HG03520 (cell line): ENCODE results near the gene GDF10.

Experiments used
- ATAC-seq: cut with Tn5 transposase; IDR thresholded peaks from one replicate; pipeline ENCODE4 v1.9.1; 2021; ENCODE audit warnings: mild to moderate bottlenecking, moderate library complexity; ENCODE audit not compliant: unreplicated experiment

Gene GDF10

GRCh38 chr10:47268696-47269095, 31.3 kb upstream of the GDF10 start:
- no peak for ATAC-seq

- ATAC-seq = no peak
Measured at GRCh38 chr10:47269294-47269693, 30.7 kb upstream of the GDF10 start.

GRCh38 chr10:47276071-47276470, 23.9 kb upstream of the GDF10 start:
- ATAC-seq = no peak

DNA sequence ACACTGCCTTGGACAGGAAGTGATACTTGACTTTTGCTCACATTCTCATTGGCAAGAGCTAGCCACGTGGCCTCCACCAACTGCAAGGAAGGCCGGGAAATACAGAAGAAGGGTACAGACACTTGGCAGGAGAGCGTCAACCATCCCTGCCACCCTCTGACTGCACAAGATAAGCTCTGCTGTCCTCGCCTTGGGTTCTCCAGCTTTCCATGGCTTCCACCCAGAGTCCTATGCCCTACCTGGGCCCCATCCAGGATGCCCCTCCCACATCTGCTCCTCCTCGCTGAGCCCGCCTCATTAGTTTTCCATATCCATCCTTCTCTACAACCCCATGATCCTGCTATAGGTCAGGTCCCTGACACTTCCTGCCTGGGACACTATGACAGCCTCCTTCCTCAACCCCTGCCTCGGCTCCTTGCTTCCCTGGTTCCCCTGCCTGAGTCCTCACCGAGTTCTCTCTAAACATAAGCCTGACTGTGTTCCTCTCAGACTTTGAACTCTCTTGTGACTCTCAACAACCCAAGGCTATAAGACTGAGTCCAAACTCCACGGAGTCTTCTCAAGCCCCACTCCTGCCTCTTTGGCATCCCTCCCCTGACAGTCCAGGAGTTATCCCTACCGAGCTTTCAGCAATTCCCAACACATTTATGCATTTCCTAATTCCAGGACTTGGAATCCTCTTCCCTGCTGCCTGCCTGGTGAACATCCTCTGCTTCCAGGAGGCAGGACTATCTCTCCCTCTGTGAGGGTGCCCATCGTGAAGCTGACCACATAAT, 23.2 kb upstream of the GDF10 start:
- ATAC-seq = no peak

DNA sequence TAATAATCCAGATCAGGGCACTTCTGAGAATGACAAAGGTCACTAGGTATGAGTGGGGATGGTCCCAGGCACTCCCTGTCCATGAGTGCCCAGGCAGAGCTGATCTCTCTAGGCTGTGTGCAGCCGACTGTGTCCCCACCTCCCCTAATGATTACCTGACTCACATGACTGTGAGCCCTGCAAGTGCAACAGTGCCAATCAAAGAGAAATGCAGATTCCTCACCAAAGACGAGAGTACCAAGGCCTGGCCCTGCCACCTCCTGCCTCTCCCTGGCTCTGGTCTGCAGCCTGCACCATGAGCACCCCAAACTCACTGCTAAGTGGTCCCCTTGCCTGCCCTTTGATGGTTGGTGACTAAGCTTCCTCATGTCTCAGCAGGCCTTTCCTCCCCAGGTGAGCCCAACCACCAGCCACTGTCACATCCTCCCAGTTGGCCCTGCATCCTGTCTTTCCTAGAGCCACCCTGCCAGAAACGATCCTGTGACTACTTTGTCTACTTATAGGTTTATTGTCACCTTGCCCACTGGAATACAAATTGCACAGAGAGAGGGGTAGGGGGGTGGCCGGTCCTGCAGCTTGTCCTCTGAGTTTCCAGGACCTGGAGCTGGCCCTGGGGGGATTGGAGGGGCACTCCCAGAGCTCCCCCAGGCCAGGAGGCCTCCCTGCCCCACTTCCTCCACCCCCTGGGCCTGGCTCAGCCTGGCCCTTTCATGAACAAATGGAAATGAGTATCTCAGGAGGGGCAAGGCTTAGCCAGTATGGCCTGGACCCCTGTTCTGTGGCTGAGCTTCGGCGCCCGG, 22.4 kb upstream of the GDF10 start:
- no peak for ATAC-seq

- ATAC-seq = no peak
Measured at GRCh38 chr10:47278152-47278473, 21.9 kb upstream of the GDF10 start.

DNA sequence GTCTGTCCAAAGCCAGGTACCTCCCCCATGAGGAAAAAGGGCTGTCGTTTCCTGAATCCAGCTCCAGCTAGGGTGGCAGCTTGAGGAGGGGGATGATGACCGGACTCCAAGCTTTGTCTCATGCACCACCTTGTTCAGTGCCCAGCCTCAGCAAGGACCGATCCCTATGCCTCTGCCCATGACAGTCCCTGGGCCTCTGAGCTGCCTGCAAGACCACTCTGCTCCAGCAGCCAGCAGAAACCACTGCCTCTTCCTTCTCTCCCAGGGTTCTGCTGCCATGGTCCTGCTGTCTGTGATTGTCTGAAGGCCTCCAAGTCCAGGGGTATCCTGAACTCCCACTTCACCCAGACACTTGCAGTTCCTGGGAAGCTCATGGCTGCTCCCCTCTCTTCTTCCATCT, 21.3 kb upstream of the GDF10 start:
- ATAC-seq = no peak

DNA sequence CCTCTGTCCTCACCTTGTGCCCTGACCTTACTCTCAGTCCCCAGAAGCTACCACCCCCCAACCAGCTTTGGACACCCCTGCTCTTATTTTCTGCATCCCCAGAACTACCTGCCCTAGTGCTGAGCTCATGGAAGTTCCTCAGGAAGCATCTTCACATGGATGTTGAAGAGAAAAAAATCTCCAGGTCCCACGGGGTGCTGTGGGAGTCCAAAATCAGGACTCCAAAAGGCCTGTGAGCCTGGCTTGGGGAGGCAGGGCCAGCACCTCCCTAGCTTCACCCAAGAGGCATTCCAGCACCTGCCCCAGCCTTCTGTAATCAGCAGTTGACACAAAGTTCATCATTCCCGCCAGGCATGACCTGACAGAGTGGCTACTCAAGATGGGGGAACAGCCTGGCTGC, 20.7 kb upstream of the GDF10 start:
- ATAC-seq = no peak

DNA sequence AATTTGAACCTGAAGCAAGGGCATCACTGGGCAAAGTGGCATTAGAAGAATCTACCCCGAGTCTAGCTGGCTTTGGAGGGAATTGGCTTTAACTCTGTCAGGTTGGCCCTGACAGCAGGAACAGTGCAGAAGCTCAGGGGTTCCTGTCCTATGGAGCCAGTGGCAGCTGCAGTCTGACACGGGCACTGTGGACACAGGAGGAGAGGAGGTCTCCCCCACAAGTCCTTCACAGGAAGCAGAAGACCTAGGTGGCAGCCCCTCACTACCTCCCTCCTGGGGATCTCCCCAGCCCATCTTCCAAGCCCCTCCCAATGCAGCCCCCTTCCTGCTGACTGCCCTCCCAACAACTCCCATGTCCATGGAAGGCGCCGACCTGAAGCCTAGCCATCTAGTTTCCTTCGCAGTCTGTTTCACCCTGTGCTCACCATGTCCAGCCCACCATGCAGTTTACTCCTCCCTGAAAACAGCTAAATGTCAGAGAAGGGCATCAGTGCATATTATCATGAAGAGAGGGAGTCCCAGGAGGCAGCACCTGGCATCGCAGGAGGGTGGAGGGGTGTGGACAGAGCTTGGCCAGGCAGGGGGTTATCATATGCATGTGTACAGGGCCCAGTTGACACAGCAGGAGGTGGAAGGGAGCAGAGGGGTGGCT, 17.9 kb upstream of the GDF10 start:
- no peak for ATAC-seq

GRCh38 chr10:47282657-47283018, 17.4 kb upstream of the GDF10 start:
- ATAC-seq = no peak

GRCh38 chr10:47283101-47283630, 16.8 kb upstream of the GDF10 start:
- no peak for ATAC-seq

DNA sequence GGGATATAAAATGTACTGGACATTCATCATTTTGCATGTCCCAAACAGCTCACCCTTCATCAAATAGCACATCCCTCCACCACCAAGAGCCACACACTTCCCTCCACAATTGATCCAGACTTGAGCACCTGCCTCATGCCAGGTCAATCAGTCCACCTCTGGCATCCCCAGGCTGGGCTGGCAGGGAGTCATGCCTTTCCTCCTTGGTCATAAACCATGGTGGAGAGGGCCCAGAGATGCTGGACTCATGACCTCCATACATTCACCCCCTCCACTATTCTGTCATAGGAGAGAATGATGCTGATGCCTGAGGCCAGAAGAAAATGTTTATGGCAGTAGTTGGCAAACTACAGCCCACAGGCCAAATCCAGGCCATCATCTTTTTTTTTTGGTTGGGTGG, 16.1 kb upstream of the GDF10 start:
- no peak for ATAC-seq

DNA sequence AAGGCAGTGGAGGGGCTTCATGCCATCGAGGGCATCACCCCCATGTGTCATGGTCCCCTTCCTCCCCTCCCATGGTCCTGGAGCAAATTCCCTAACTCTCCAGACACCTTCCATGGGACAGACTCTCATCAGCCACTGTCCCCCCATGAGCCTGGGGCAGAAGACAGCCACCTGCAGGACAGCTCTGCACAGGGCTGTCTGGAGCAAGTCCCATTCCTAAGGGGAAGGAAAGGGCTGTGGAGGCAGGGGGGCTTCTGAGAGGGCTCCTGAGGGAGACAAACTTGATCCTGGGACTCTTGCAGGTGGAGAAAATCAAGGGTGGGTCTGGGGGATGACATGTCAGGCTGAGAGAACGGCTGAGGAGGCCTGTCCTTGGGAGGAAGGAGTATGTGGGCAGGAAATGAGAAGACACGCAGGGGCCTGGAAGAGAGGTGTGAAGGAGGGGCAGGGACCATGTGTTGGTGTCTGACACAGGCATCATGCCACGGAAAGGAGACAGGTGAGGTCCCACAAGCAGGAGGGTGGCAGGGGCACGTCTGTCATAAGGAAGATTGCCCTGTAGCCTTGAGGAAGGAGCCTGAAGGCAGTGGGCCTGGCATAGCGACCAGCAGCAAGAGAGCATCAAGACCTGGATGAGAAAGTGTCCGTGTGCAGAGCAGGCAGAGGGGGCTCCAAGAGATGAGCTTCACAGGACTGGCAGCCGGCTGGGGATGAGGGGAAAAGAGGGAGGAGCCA, 14.4 kb upstream of the GDF10 start:
- ATAC-seq = no peak

- ATAC-seq = no peak
Measured at GRCh38 chr10:47286116-47286505, 13.9 kb upstream of the GDF10 start.

DNA sequence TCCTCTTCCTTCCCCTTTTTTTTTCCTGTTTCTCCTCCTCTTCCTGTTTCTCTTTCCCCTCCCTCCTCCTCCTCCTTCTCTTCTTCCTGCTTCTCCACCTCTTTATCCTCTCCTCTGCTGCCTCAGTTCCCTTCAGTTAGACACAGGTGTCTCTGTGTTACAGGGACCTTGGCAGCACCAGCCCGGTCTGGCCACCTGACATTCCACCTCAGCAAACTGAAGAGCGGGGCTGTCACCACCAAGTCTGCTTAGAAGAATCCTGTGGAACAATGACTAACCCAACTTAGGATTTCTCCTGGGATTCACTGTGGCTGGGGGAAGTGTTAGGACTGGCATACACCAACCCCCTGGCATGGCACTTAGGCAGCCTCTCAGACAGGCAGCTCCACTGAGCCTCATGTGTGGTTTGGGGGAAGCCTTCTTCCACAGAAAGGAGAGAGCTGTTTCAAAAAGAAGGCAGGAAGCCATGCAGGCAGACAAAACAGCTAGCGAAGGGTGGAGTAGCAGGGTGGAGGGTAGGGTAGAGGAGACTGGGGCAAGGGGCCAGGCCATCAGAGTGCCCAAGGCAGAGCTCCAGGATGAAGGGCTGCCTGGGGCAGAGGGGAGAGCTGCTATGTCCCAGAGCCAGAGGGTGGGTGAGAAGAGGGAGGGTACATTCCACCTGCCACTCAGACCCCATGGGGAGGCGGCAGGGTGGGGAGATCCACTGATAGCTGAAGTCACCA, 13.2 kb upstream of the GDF10 start:
- no peak for ATAC-seq

GRCh38 chr10:47287365-47287802, 12.6 kb upstream of the GDF10 start:
- no peak for ATAC-seq

GRCh38 chr10:47287805-47288204, 12.2 kb upstream of the GDF10 start:
- no peak for ATAC-seq

GRCh38 chr10:47288236-47288635, 11.8 kb upstream of the GDF10 start:
- ATAC-seq = no peak

GRCh38 chr10:47288916-47289495, 11.0 kb upstream of the GDF10 start:
- ATAC-seq = no peak

GRCh38 chr10:47289921-47290320, 10.1 kb upstream of the GDF10 start:
- no peak for ATAC-seq
